SH-SY5Y (cell line): Measurements from ENCODE around the gene MAGI2.

Experiments used
- GATA2 ChIP-seq: IDR thresholded peaks from 2 replicates; pipeline ENCODE4 v1.6.1; 2011; ENCODE audit warnings: mild to moderate bottlenecking, low read depth, low read length
- GATA3 ChIP-seq: IDR thresholded peaks from 2 replicates; pipeline ENCODE4 v1.6.1; 2011; ENCODE audit warnings: low read depth, mild to moderate bottlenecking, low read length, moderate library complexity

DNA sequence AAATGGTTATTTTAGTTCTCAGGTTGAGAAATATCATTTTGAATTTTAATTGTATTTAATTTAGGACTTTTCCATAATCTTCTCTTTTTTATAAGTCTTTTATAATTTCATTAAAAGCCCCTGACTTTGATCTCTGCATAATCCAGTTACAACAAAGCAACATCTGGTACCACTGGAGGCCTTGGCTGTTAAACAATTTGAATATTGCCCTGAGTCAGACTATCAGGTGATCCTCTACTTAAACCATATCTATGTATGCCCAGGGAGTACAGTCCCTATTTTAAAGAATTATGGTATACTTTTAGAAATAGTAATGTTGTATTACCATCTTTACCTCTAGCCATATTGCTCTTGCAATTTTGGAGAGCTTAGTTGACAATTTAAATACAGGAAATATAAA lies 119.1 kb downstream of the MAGI2 start:
- TF ChIP-seq GATA3 (no peak), GATA2 (no peak)
